GM19467 (cell line): ENCODE measurements around the gene CPSF6.
A peak's percentile ranks its signal among the peaks of the same experiment; 100 is the strongest.
"Not testable (repeated sequence)": the region's sequence is repeated elsewhere in the genome, so short reads cannot be mapped to it uniquely, and the experiment has no call there.

Experiments
- ATAC-seq: cut with Tn5 transposase; IDR thresholded peaks from one replicate; pipeline ENCODE4 v1.9.1; 2021; ENCODE audit warnings: mild to moderate bottlenecking, moderate library complexity; ENCODE audit not compliant: unreplicated experiment

Gene CPSF6

GRCh38 chr12:69258655-69259054 lies 19.3 kb downstream of the CPSF6 start:
- no peak for ATAC-seq

DNA sequence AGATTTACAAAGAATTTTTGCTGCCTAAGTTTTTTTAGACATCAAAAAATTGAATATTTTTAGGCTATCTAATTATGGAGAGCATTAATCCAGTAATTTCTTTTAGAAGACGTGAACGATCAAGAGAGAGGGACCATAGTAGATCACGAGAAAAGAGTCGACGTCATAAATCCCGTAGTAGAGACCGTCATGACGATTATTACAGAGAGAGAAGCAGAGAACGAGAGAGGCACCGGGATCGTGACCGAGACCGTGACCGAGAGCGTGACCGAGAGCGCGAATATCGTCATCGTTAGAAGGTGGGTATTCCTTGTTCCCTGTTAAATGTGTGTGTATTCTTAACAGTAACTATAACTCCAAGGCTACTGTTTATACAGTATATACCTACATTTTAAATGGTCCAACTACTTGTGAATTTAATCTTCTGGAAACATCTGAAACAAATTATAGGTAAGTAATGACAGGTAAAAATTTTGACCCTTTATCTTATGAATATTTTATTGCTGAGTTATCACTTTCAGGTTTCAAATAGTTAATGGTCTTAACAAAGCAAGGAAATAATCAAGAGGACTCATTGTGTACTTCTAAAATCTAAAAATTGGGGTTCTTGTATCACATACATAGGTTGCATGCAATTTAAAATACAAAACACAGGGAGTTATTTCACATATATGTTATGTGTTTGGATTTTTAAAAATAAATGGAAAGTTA lies 23.1 kb downstream of the CPSF6 start:
- ATAC-seq = no peak

DNA sequence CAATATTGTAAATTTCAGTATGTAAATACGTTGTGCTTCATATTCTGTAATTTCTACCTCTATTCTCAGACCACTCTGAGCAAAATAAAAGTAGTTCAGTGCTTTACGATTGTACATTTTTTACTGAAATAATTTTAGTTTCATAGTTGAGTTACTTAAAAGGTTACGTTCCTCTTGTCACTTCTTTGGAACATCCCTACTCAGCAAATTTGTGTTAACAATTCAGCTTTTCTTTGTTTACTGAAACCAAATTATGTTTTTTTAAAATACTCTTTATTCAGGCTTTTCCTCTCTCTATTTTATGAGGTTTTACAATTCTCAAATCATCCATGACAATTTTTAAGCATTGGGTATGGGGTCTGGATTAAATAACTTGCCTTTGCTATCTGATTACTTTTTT lies 25.8 kb downstream of the CPSF6 start:
- ATAC-seq = no peak

DNA sequence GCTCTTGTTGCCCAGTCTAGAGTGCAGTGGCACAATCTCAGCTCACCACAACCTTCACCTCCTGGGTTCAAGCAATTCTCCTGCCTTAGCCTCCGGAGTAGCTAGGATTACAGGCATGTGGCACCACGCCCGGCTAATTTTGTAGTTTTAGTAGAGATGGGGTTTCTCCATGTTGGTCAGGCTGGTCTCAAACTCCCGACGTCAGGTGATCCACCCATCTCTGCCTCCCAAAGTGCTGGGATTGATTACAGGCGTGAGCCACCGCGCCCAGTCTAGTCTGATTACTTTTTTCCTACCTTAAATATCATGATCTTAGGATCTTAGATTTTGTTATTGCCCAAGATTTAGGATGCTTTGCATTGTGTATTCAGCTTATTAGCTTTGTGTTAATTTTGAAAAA lies 26.3 kb downstream of the CPSF6 start:
- ATAC-seq = not testable (repeated sequence)

GRCh38 chr12:69266036-69266635 lies 26.8 kb downstream of the CPSF6 start:
- ATAC-seq = no peak

DNA sequence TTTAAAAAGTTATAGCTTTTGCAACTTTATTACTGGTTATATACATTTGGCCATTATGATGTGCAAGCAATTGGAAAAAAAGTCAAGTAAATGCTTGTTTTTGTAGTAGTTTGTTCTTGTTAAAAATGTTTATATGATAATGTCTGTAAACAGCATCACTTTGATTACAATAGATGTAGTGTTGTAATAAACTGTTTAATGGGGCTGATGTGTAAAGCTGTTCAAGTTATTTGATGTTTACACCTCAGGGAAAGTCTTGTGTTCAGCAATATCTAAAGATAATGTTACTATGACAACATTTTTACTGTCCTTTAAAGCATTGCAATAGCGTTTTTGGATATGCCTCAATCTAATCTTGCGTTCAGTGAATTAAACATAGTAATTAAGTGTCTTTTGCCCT lies 30.4 kb downstream of the CPSF6 start:
- no peak for ATAC-seq

- no peak for ATAC-seq
Measured at GRCh38 chr12:69272511-69272910, 33.1 kb downstream of the CPSF6 start.

- ATAC-seq = no peak
Measured at GRCh38 chr12:69274861-69275260, 35.5 kb downstream of the CPSF6 start.

- no peak for ATAC-seq
Measured at GRCh38 chr12:69275471-69275891, 36.1 kb downstream of the CPSF6 start.

GRCh38 chr12:69278814-69279782 lies 39.7 kb downstream of the CPSF6 start:
- no peak for ATAC-seq

GRCh38 chr12:69284131-69284530 lies 44.8 kb downstream of the CPSF6 start:
- ATAC-seq = peak; percentile 54

DNA sequence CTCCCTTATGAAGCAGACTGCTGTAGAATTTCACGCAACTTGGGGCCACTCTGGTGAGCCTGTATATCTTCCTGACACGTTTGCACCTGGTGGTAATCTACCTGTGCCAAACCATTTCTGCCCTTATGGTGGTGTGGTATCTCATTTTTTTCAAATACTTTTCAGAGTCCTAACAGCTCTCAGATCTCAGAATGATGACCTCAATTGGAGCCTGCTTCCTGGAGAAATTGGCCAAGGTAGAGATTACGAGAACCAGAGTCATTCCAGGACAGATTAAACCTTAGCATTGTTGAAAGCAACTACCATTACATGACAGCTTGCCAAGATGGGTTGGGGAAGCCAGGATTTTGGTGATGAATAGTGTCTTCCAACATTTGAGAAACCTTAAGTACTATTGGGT lies 48.2 kb downstream of the CPSF6 start:
- ATAC-seq = no peak

- peak; percentile 99 for ATAC-seq
Measured at GRCh38 chr12:69290545-69291277, 51.3 kb downstream of the CPSF6 start.

DNA sequence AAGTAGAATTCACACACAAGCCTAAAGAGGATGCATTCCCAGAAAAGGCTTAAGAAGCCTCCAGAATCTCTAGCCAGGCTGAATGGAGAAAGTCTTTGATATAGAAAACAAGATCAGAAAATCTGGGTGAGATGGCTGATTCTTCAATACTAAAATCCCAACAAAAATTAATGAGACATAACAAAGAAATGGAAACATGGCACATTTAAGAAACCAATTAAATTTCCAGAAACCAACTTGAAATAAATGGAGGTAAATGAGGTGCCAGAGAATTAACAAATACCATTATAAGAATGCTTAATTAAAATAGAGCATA lies 51.9 kb downstream of the CPSF6 start:
- ATAC-seq = no peak

DNA sequence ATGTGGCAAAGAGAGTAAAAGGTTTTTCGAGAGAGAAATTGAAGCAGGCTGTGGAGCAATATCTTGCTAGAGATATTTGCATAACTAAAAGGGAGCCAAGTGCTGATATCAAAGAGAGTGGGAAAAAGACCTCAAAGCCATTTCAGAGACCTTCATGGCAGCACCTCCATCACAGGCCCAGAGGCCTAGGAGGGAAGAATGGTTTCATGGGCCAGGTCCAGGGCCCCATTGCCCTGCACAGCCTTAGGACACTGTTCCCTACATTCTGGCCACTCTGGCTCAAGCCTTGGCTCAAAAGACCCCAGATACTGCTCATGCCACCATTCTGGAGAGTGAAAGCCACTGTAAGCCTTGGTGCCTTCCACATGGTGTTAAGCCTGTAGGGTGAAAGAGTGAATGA lies 58.8 kb downstream of the CPSF6 start:
- no peak for ATAC-seq

DNA sequence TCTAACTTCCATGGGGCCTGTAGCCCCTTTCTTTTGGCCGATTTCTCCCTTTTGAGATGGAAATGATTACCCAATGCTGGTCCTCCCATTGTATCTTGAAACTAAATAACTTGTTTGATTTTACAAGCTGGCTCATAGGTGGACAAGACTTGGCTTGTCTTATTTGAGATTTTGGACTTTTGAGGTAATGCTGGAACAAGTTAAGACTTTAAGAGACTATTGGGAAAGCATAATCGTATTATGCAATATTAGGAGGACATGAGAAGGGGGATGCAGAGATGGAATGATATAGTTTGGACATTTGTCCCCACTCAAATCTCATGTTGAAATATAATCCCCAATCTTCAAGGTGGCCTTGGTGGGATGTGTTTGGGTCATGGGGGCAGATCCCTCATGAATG lies 59.6 kb downstream of the CPSF6 start:
- ATAC-seq = no peak

GRCh38 chr12:69304284-69304683 lies 64.9 kb downstream of the CPSF6 start:
- no peak for ATAC-seq

GRCh38 chr12:69309461-69309860 lies 70.1 kb downstream of the CPSF6 start:
- ATAC-seq = no peak

DNA sequence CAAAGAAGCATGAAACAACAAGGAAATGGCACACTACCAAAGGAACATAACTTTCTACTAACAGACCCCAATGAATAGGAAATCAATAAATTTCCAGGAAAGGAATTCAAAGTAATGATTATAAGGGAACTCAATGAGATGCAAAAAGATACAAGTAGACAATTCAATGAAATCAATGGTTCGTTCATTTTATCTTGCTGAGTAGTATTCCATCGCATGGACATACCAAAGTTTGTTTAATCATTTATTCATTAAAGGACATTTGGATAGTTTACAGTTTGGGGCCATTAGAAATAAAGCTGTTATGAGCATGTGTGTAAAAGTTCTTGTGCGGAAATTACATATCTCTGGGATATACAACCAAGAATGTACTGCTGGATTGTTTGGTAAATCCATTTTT lies 73.8 kb downstream of the CPSF6 start:
- ATAC-seq = no peak

- ATAC-seq = not testable (repeated sequence)
Measured at GRCh38 chr12:69316784-69317183, 77.4 kb downstream of the CPSF6 start.

DNA sequence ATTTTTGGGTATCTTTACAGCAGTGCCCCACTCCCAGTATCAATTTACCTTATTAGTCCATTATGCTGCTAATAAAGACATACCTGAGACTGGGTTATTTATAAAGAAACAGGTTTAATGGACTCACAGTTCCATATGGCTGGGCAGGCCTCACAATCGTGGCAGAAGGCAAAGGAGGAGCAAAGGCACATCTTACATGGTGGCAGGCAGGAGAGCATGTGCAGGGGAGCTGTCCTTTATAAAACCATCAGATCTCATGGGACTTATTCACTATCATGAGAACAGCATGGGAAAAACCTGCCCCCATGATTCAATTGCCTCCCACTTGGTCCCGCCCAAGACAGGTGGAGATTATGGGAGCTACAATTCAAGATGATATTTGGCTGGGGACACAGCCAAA lies 77.9 kb downstream of the CPSF6 start:
- not testable (repeated sequence) for ATAC-seq
